ENCODE data around the gene PHC2. TPM values are rescaled to one million over a fixed set of nuclear protein-coding genes. Genes with fewer than 3 reads are reported as not detected.

The PHC2 gene
- total RNA-seq, 4 donors from 2014 or later = 118 to 164 (median 139) TPM

DNA sequence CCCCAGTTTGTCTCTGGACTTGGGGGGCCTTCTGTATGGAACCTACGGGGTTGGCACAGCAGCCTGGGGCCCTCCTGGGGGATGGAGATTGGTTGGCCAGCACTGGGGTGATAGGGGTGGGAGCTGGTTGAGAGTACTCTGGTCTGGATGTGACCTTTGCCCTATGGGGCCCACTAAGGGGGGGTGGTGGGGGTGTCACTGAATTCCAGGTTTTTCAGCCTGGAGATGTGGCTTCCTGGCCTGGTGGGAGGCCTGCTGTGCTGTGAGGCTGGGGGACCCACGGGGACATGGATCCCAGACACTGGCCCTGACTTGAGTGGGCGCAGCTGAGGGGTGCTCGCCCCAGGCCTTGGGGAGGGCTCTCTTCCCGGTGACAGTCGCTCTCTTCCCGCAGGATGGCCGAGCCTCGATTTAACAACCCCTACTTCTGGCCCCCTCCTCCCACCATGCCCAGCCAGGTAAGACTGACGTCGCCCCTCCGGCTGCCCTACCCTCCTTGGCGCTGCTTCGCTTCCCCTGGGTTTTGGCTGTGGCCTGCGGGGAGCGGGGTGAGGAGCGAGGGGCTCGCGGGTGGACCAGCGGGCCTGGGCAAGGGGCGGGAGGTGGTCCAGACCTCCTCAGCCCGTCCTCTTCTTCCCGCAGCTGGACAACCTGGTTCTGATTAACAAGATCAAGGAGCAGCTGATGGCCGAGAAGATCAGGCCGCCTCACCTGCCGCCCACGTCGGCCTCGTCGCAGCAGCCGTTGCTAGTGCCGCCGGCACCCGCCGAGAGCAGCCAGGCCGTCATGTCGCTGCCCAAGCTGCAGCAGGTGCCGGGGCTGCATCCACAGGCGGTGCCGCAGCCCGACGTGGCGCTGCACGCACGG lies 155.0 kb downstream of the PHC2 start:
- TF ChIP-seq, protein P1, sequence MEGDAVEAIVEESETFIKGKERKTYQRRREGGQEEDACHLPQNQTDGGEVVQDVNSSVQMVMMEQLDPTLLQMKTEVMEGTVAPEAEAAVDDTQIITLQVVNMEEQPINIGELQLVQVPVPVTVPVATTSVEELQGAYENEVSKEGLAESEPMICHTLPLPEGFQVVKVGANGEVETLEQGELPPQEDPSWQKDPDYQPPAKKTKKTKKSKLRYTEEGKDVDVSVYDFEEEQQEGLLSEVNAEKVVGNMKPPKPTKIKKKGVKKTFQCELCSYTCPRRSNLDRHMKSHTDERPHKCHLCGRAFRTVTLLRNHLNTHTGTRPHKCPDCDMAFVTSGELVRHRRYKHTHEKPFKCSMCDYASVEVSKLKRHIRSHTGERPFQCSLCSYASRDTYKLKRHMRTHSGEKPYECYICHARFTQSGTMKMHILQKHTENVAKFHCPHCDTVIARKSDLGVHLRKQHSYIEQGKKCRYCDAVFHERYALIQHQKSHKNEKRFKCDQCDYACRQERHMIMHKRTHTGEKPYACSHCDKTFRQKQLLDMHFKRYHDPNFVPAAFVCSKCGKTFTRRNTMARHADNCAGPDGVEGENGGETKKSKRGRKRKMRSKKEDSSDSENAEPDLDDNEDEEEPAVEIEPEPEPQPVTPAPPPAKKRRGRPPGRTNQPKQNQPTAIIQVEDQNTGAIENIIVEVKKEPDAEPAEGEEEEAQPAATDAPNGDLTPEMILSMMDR (IDR thresholded peaks at IDR 0.05; ENCODE audit: low read depth) = no peak

DNA sequence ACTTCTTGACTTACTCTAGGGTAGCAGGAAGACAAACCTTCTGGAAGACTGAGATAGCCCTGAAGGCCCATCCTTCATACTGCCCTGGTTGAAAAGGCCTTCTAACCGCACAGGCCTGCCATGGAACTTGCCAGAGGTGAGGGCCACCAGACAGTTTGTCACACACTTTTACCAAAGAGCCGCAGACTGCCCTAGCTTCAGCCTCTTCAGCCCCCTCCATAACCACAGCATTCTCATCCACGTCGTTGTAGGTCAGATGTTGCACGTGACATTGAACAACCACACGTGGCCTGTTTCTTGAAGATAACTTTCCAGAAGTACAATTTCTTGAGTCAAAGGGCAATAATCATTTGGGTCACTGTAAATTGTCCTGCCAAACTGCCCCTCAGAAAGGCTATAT lies 155.7 kb downstream of the PHC2 start:
- TF ChIP-seq, protein P1 (IDR thresholded peaks at IDR 0.05; ENCODE audit: low read depth) = no peak

DNA sequence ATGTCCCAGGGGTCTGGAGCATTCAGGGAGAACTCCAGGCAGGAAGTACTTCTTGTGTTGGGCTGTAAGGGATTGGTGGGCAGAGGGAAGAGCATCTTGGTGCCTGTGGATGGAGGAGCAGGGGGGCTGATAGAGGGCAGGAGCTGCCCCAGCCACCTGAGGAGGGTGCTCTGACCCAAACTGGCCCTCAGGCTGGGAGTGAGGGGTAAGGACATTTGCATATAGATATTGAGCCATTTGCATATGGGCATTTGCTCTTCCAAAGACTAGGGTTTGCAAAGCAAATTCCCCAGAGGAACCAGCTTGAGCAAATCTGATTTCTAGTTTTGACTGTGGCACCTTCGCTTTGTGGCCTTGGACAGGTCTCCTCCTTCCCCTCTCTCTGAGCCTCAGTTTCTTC lies 156.4 kb downstream of the PHC2 start:
- TF ChIP-seq, protein P1 (IDR thresholded peaks at IDR 0.05; ENCODE audit: low read depth) = no peak

DNA sequence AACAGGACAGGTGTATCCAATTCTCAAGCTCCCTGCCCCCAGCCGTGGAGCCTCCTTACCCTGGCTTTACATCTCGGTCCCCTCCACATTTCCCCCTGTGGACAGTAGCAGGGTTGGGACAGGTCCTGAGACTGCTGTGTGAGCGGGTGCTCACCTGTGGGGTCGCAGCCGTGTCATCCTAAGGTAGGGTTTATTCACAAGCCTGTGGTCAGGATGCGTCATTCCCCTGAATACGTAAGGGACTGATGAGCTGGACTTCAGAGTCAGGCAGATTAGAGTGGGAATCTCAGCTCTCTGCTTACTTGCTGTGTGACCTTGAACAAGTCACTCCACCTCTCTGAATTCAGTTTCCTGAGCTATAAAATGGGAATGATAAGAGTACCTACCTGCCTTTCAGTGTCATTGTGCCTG lies 156.9 kb downstream of the PHC2 start:
- TF ChIP-seq, protein P1 (IDR thresholded peaks at IDR 0.05; ENCODE audit: low read depth) = no peak

Small RNA genes within 50 kb of the gene (small RNA-seq; reads per million reads assigned to genes)
- gene RN7SKP16 = not detected

Other genes starting within 250 kb of the PHC2 start
- gene TRIM62, start 249.1 kb downstream of the PHC2 start, total RNA-seq = 1 to 10 TPM; 1.5 to 4.9 (median 3.5) TPM
- gene ZNF362, start 174.6 kb downstream of the PHC2 start, total RNA-seq = 10 to 100 TPM in 3 of 4 donors, 1 to 10 TPM in 1; 8.2 to 16.6 (median 11.1) TPM
- gene A3GALT2, start 110.0 kb downstream of the PHC2 start, total RNA-seq = not detected
- 1 to 10 TPM; 4.9 to 7.3 (median 6.2) TPM for gene ZSCAN20, start 41.5 kb upstream of the PHC2 start, total RNA-seq

Measured in subcutaneous adipose tissue (tissue), 4 donors.